SK-N-SH (cell line): ENCODE measurements around the gene STX7. TPM values are rescaled to one million over a fixed set of nuclear protein-coding genes. Genes with fewer than 3 reads are reported as not detected.
A peak's percentile ranks its signal among the peaks of the same experiment; 100 is the strongest.

ENCODE experiments used
- CTCF ChIA-PET: fragments of 300-600, 350-600 bp; formaldehyde crosslinking; extraction: SDS; loops from one replicate; lab custom pipeline; 2021; lab: Yijun Ruan, JAX
- POLR2A ChIA-PET: fragments of 350-600 bp; sonication (Branson Sonifier 250); formaldehyde crosslinking; extraction: SDS; loops from one replicate; lab custom pipeline; 2020; ENCODE audit warnings: antibody characterized with exemption, inconsistent platforms; lab: Yijun Ruan, JAX
- DNase-seq: peaks from one replicate; pipeline ENCODE4 v3.0.0; 2012
- H2AFZ ChIP-seq: fragments of 200-600 bp; sonication (generic); 2 replicates; pipeline ENCODE4 v1.8.1; 2016; ENCODE audit warnings: antibody characterized with exemption, mild to moderate bottlenecking, low read depth
- H3F3A ChIP-seq: fragments of 200-600 bp; sonication (generic); replicated peaks from 2 replicates; pipeline ENCODE3; 2016; ENCODE audit warnings: antibody characterized with exemption, mild to moderate bottlenecking; ENCODE audit not compliant: insufficient read depth
- H3K27ac ChIP-seq, 2 experiments: fragments of 200-500 bp in 1 of 2; fragments of 200-600 bp in 1 of 2; sonication (Bioruptor generic) in 1 of 2; sonication (generic), shearing (Covaris generic) in 1 of 2; 2 replicates each; pipeline versions ENCODE4 v1.5.1 to v1.6.1; 2014 to 2016; ENCODE audit warnings: low read depth in 2 of 2, inconsistent platforms in 1 of 2, low read length in 1 of 2, mild to moderate bottlenecking in 1 of 2, mixed read lengths in 1 of 2
- H3K27me3 ChIP-seq: fragments of 200-600 bp; sonication (generic), shearing (Covaris generic); 2 replicates; pipeline ENCODE4 v1.6.1; 2016; ENCODE audit warnings: mixed run types; ENCODE audit not compliant: insufficient read depth
- H3K36me3 ChIP-seq, 2 experiments: fragments of 200-500 bp in 1 of 2; fragments of 200-600 bp in 1 of 2; sonication (Bioruptor generic) in 1 of 2; sonication (generic) in 1 of 2; replicated peaks in 1 of 2; 2 replicates each; pipeline versions ENCODE3 to v1.5.1; 2014 to 2016; ENCODE audit warnings: low read length in 1 of 2, mild to moderate bottlenecking in 1 of 2; ENCODE audit not compliant: insufficient read depth in 2 of 2, control insufficient read depth in 1 of 2
- H3K4me1 ChIP-seq, 2 experiments: fragments of 200-500 bp in 1 of 2; fragments of 200-600 bp in 1 of 2; sonication (Bioruptor generic) in 1 of 2; sonication (generic), shearing (Covaris generic) in 1 of 2; 2 replicates each; pipeline versions ENCODE4 v1.5.1 to v1.6.1; 2014 to 2016; ENCODE audit warnings: low read depth in 1 of 2, low read length in 1 of 2, mixed run types in 1 of 2; ENCODE audit not compliant: insufficient read depth in 2 of 2, control insufficient read depth in 1 of 2
- H3K4me2 ChIP-seq: fragments of 200-600 bp; sonication (generic), shearing (Covaris generic); 2 replicates; pipeline ENCODE4 v1.6.1; 2017; ENCODE audit warnings: mixed run types
- H3K4me3 ChIP-seq, 2 experiments: fragments of 200-500 bp in 1 of 2; fragments of 200-600 bp in 1 of 2; sonication (Bioruptor generic) in 1 of 2; sonication (generic), shearing (Covaris generic) in 1 of 2; 2 replicates each; pipeline versions ENCODE4 v1.5.1 to v1.8.1; 2014 to 2016; ENCODE audit warnings: low read depth in 2 of 2, inconsistent platforms in 1 of 2, low read length in 1 of 2, mild to moderate bottlenecking in 1 of 2, mixed read lengths in 1 of 2, moderate library complexity in 1 of 2
- H3K79me2 ChIP-seq: fragments of 200-600 bp; sonication (generic); 2 replicates; pipeline ENCODE4 v1.8.1; 2017; ENCODE audit warnings: mild to moderate bottlenecking; ENCODE audit not compliant: insufficient read depth
- H3K9ac ChIP-seq: fragments of 200-600 bp; sonication (generic); 2 replicates; pipeline ENCODE4 v1.6.1; 2017; ENCODE audit warnings: mixed run types
- H3K9me2 ChIP-seq: fragments of 200-600 bp; sonication (generic); 2 replicates; pipeline ENCODE4 v1.6.1; 2017; ENCODE audit warnings: mixed run types
- H3K9me3 ChIP-seq: fragments of 200-600 bp; sonication (generic); 2 replicates; pipeline ENCODE4 v1.6.1; 2017; ENCODE audit warnings: mixed run types, mild to moderate bottlenecking, moderate library complexity
- H4K20me1 ChIP-seq: fragments of 200-600 bp; sonication (generic); 2 replicates; pipeline ENCODE4 v1.6.1; 2017; ENCODE audit warnings: mild to moderate bottlenecking, mixed run types; ENCODE audit not compliant: insufficient read depth
- ELF1 ChIP-seq: IDR thresholded peaks from 2 replicates; pipeline ENCODE4 v1.4.0; 2012
- FOSL2 ChIP-seq: IDR thresholded peaks from 2 replicates; pipeline ENCODE4 v1.4.0; 2012; ENCODE audit warnings: low read depth, mild to moderate bottlenecking, moderate library complexity, borderline replicate concordance
- NFIC ChIP-seq: IDR thresholded peaks from 2 replicates; pipeline ENCODE4 v1.4.0; 2012; ENCODE audit warnings: borderline replicate concordance
- PBX3 ChIP-seq: IDR thresholded peaks from 2 replicates; pipeline ENCODE4; 2012
- SMC3 ChIP-seq: IDR thresholded peaks from 2 replicates; pipeline ENCODE4 v1.6.1; 2012; ENCODE audit warnings: low read depth, low read length, improper control_type of control experiment
- TCF12 ChIP-seq: IDR thresholded peaks from 2 replicates; pipeline ENCODE4 v1.4.0; 2012
- WGBS: methylation state at CpG from one replicate; pipeline ENCODE4 v1.1.6; 2017; ENCODE audit warnings: low lambda C conversion rate; 5-methylcytosine and 5-hydroxymethylcytosine counted together
- polyA plus RNA-seq, 3 experiments: library from polyadenylated mRNA; depleted of rRNA; stranded (reverse); fragments of >200 nt; gene quantifications; 2 replicates each; pipeline ENCODE4 v1.2.3, GENCODE V29; 2012
- small RNA-seq, 7 experiments: library from RNA; depleted of rRNA; stranded (forward); fragments of <200 nt; gene quantifications; one replicate each; pipeline ENCODE3, GENCODE V24; 2012

Gene STX7
- polyA plus RNA-seq, 1 of the 3 experiments (the other 2 are of a cell fraction): 12.8 TPM

GRCh38 chr6:132400555-132400882 lies 112.4 kb downstream of the STX7 start:
- H3K9ac ChIP-seq: peak overlapping the region; percentile 86
- peak overlapping the region; percentile 57 to 62 for H3K27ac ChIP-seq
- peak overlapping the region; percentile 68; the same call in 1 of the 2 replicates for H2AFZ ChIP-seq

GRCh38 chr6:132399376-132400074 lies 113.4 kb downstream of the STX7 start:
- peak overlapping the region; percentile 79; the same call in 1 of the 2 replicates for H3K4me2 ChIP-seq
- H3K4me1 ChIP-seq: peaks cover 0 to 2% of the 10 kb centered on the region in 2 experiments; a peak in 2 of 4 replicates
- WGBS: 12% methylated on average over 4 of the region's 4 CpGs
- POLR2A ChIA-PET: no interaction called here
- peaks cover 60% of the 10 kb centered on the region for H3K79me2 ChIP-seq
- H3K9me2 ChIP-seq: no peaks in the 10 kb centered on the region
- no peaks in the 10 kb centered on the region for H4K20me1 ChIP-seq
- H3K27me3 ChIP-seq: peaks cover 20% of the 10 kb centered on the region; the same call in 1 of the 2 replicates
- CTCF ChIA-PET: interaction anchor here (0.6 kb wide), 1 partner anchor 13 kb away, joined by 3 read pairs; no protein-coding TSS in a partner anchor
- peak; percentile 57; the same call in 1 of the 2 replicates for TF ChIP-seq FOSL2
- TF ChIP-seq TCF12: peak; percentile 7; the same call in 1 of the 2 replicates
- no peak for TF ChIP-seq PBX3
- peaks cover 7% of the 10 kb centered on the region; the same call in 1 of the 2 replicates for H3K9me3 ChIP-seq
- H3K36me3 ChIP-seq: peaks cover 0 to 3% of the 10 kb centered on the region in 2 experiments
- peaks cover 16% of the 10 kb centered on the region for H3F3A ChIP-seq
- peak overlapping the region; percentile 57 to 75; a peak in 3 of 4 replicates for H3K4me3 ChIP-seq
- no peak overlapping the region; the same call in 1 of the 2 replicates for H2AFZ ChIP-seq
- H3K27ac ChIP-seq: peak overlapping the region; percentile 57 to 62
- H3K9ac ChIP-seq: peak overlapping the region; percentile 86; the same call in 1 of the 2 replicates
- no peak for DNase-seq

More at GRCh38 chr6:132400555-132400882, 112.4 kb downstream of the STX7 start:
- no peak for DNase-seq
- H3F3A ChIP-seq: peaks cover 16% of the 10 kb centered on the region
- no peaks in the 10 kb centered on the region for H3K9me2 ChIP-seq
- H4K20me1 ChIP-seq: no peaks in the 10 kb centered on the region
- WGBS: 17% methylated on average over 8 of the region's 11 CpGs
- CTCF ChIA-PET: interaction anchor here (0.6 kb wide), 1 partner anchor 476 kb away, joined by 3 read pairs; no protein-coding TSS in a partner anchor
- H3K4me2 ChIP-seq: peak overlapping the region; percentile 79
- TF ChIP-seq NFIC (no peak), SMC3 (no peak), ELF1 (no peak)
- H3K4me1 ChIP-seq: peaks cover 0 to 2% of the 10 kb centered on the region in 2 experiments; a peak in 2 of 4 replicates
- no peaks in the 10 kb centered on the region for H3K9me3 ChIP-seq
- POLR2A ChIA-PET: no interaction called here
- H3K36me3 ChIP-seq: no peaks in the 10 kb centered on the region
- H3K79me2 ChIP-seq: peaks cover 50% of the 10 kb centered on the region
- peak overlapping the region; percentile 57 to 75 for H3K4me3 ChIP-seq
- peaks cover 20% of the 10 kb centered on the region; the same call in 1 of the 2 replicates for H3K27me3 ChIP-seq

Small RNAs within 50 kb of the gene (small RNA-seq; reads per million reads assigned to genes)
- 0 reads per million in 7 experiments for gene TAAR7P

Other genes with a start within 250 kb of the STX7 start
- 252 and 379 TPM in 2 replicates for gene MOXD1, start 111.6 kb downstream of the STX7 start, polyA plus RNA-seq (2012; rRNA removed)
- not detected in 2 replicates for gene TAAR9, start 25.2 kb upstream of the STX7 start, polyA plus RNA-seq (2012; rRNA removed)
- not detected in 2 replicates for gene TAAR8, start 39.6 kb upstream of the STX7 start, polyA plus RNA-seq (2012; rRNA removed)
- gene TAAR6, start 57.2 kb upstream of the STX7 start, polyA plus RNA-seq (2012; rRNA removed): not detected in 2 replicates
- gene TAAR5, start 76.6 kb upstream of the STX7 start, polyA plus RNA-seq (2012; rRNA removed): not detected in 2 replicates
- gene TAAR2, start 111.2 kb upstream of the STX7 start, polyA plus RNA-seq (2012; rRNA removed): not detected in 2 replicates
- gene TAAR1, start 146.1 kb upstream of the STX7 start, polyA plus RNA-seq (2012; rRNA removed): not detected in 2 replicates
- gene VNN1, start 200.9 kb upstream of the STX7 start, polyA plus RNA-seq (2012; rRNA removed): not detected in 2 replicates
- not detected in 2 replicates for gene VNN2, start 244.8 kb upstream of the STX7 start, polyA plus RNA-seq (2012; rRNA removed)